ENCODE measurements around the gene ELMO1. TPM values are rescaled to one million over a fixed set of nuclear protein-coding genes. Genes with fewer than 3 reads are reported as not detected.

ELMO1 gene
- total RNA-seq, 4 donors from 2014 or later: 31.1 to 42.9 (median 38.7) TPM

- 100% methylated on average over 5 of the region's 5 CpGs for WGBS
- H3K4me1 ChIP-seq: peaks cover 0 to 5% (median 2%) of the 10 kb centered on the region in 4 donors
- no peaks in the 10 kb centered on the region for H3K27me3 ChIP-seq
- no peak for TF ChIP-seq EP300 (IDR thresholded peaks at IDR 0.05)
- no peak for TF ChIP-seq POLR2A (IDR thresholded peaks at IDR 0.05; ENCODE audit: low read depth)
- TF ChIP-seq, protein P1, sequence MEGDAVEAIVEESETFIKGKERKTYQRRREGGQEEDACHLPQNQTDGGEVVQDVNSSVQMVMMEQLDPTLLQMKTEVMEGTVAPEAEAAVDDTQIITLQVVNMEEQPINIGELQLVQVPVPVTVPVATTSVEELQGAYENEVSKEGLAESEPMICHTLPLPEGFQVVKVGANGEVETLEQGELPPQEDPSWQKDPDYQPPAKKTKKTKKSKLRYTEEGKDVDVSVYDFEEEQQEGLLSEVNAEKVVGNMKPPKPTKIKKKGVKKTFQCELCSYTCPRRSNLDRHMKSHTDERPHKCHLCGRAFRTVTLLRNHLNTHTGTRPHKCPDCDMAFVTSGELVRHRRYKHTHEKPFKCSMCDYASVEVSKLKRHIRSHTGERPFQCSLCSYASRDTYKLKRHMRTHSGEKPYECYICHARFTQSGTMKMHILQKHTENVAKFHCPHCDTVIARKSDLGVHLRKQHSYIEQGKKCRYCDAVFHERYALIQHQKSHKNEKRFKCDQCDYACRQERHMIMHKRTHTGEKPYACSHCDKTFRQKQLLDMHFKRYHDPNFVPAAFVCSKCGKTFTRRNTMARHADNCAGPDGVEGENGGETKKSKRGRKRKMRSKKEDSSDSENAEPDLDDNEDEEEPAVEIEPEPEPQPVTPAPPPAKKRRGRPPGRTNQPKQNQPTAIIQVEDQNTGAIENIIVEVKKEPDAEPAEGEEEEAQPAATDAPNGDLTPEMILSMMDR (IDR thresholded peaks at IDR 0.05): no peak
- no peak for TF ChIP-seq POLR2AphosphoS5 (IDR thresholded peaks at IDR 0.05)
- H3K27ac ChIP-seq (replicated peaks in 1 of 4): no peak overlapping the region
- no peaks in the 10 kb centered on the region for H3K9me3 ChIP-seq
- DNase-seq (ENCODE audit: extremely low spot score): peak; percentile 47
- no peak overlapping the region for H3K4me3 ChIP-seq
- H3K36me3 ChIP-seq: no peaks in the 10 kb centered on the region
- intact Hi-C loops (cut with DNase I): no loop called here
Measured at GRCh38 chr7:37076668-37077067, 372.0 kb downstream of the ELMO1 start.

GRCh38 chr7:37074370-37074769 is 374.3 kb downstream of the ELMO1 start:
- TF ChIP-seq, protein P1 (IDR thresholded peaks at IDR 0.05): no peak
- TF ChIP-seq EP300 (IDR thresholded peaks at IDR 0.05) (no peak), POLR2AphosphoS5 (IDR thresholded peaks at IDR 0.05) (no peak), POLR2A (IDR thresholded peaks at IDR 0.05; ENCODE audit: low read depth) (no peak)
- no peak overlapping the region for H3K27ac ChIP-seq (replicated peaks in 1 of 4)
- H3K4me1 ChIP-seq: no peaks in the 10 kb centered on the region
- intact Hi-C loops (cut with DNase I): no loop called here
- H3K4me3 ChIP-seq: no peak overlapping the region
- DNase-seq (ENCODE audit: extremely low spot score): no peak
- H3K9me3 ChIP-seq: no peaks in the 10 kb centered on the region
- no peaks in the 10 kb centered on the region for H3K36me3 ChIP-seq
- 92% methylated on average over 4 of the region's 4 CpGs for WGBS
- H3K27me3 ChIP-seq: no peaks in the 10 kb centered on the region

GRCh38 chr7:37071124-37071523 is 377.5 kb downstream of the ELMO1 start:
- no peak overlapping the region for H3K4me3 ChIP-seq

GRCh38 chr7:37070471-37070870 is 378.2 kb downstream of the ELMO1 start:
- intact Hi-C loops (cut with DNase I): no loop called here
- no peak for DNase-seq (ENCODE audit: extremely low spot score)
- TF ChIP-seq, protein P1 (IDR thresholded peaks at IDR 0.05): no peak
- TF ChIP-seq POLR2AphosphoS5 (IDR thresholded peaks at IDR 0.05) (no peak), POLR2A (IDR thresholded peaks at IDR 0.05; ENCODE audit: low read depth) (no peak), EP300 (IDR thresholded peaks at IDR 0.05) (no peak)
- no peaks in the 10 kb centered on the region for H3K9me3 ChIP-seq
- no peaks in the 10 kb centered on the region for H3K36me3 ChIP-seq
- no peaks in the 10 kb centered on the region for H3K27me3 ChIP-seq
- 70% methylated on average over 3 of the region's 3 CpGs for WGBS
- no peak overlapping the region for H3K4me3 ChIP-seq
- peaks cover 0 to 25% (median 9%) of the 10 kb centered on the region in 4 donors for H3K4me1 ChIP-seq
- H3K27ac ChIP-seq (replicated peaks in 1 of 4): no peak overlapping the region

More at GRCh38 chr7:37071124-37071523, 377.5 kb downstream of the ELMO1 start:
- WGBS: 86% methylated on average over 2 of the region's 2 CpGs
- TF ChIP-seq EP300 (IDR thresholded peaks at IDR 0.05) (no peak), POLR2A (IDR thresholded peaks at IDR 0.05; ENCODE audit: low read depth) (no peak)
- TF ChIP-seq, protein P1 (IDR thresholded peaks at IDR 0.05): no peak
- no peak for DNase-seq (ENCODE audit: extremely low spot score)
- intact Hi-C loops (cut with DNase I): no loop called here
- H3K27me3 ChIP-seq: no peaks in the 10 kb centered on the region
- no peaks in the 10 kb centered on the region for H3K36me3 ChIP-seq
- no peaks in the 10 kb centered on the region for H3K9me3 ChIP-seq
- H3K27ac ChIP-seq (replicated peaks in 1 of 4): no peak overlapping the region
- H3K4me1 ChIP-seq: peaks cover 0 to 23% (median 9%) of the 10 kb centered on the region in 4 donors

- peaks cover 0 to 25% (median 9%) of the 10 kb centered on the region in 4 donors for H3K4me1 ChIP-seq
- no peak for DNase-seq (ENCODE audit: extremely low spot score)
- intact Hi-C loops (cut with DNase I): no loop called here
- no peak for TF ChIP-seq POLR2AphosphoS5 (IDR thresholded peaks at IDR 0.05)
- no peak for TF ChIP-seq EP300 (IDR thresholded peaks at IDR 0.05)
- TF ChIP-seq, protein P1 (IDR thresholded peaks at IDR 0.05): no peak
- no peak for TF ChIP-seq POLR2A (IDR thresholded peaks at IDR 0.05; ENCODE audit: low read depth)
- no peaks in the 10 kb centered on the region for H3K27me3 ChIP-seq
- no peak overlapping the region for H3K4me3 ChIP-seq
- H3K27ac ChIP-seq (replicated peaks in 1 of 4): no peak overlapping the region
- 85% methylated on average over 2 of the region's 2 CpGs for WGBS
- H3K9me3 ChIP-seq: no peaks in the 10 kb centered on the region
- no peaks in the 10 kb centered on the region for H3K36me3 ChIP-seq
Measured at GRCh38 chr7:37070031-37070430, 378.6 kb downstream of the ELMO1 start.
